HS-5 (cell line): Measurements from ENCODE around the gene KLF13.
"Not testable (repeated sequence)": the region's sequence is repeated elsewhere in the genome, so short reads cannot be mapped to it uniquely, and the experiment has no call there.

Experiments used
- DNase-seq: peaks from one replicate; pipeline ENCODE4 v3.0.0-alpha.2; 2012; ENCODE audit warnings: low read depth

The KLF13 gene

DNA sequence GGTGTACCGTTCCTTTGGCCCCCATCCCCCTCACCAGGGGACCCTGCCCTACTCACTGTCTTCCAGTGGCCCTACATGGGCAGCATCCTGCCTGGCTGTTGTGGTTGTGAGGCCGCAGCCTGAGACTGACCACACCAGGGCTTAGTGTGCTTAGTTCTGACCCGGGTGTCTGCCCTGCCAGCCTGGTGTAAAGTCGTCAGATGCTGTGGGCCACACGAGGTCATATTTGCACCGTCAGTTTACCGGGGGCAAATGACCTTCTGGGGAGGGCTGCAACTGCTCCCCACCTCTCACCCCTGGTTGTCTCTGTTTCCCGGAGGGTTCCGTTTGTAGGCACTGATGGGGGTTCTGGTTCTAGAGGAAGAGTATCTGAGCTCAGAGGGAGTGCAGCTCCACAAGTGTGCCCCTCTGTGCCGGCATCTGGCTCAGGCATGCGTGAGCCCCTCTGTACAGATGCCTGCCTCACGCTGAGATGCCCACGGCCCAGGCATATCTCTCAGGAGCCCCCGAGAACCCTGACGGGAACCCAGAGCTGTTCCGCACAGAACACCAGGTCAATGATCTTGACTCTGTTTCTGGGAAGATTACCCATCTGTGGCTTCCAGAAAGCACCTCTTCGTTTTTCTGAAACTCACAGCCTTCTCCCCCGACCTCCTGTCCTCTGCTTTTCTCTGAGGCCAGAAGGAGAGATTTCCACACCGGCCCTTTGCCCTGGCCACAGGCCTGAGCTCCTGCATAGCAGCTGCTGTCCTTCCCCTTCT is 19.2 kb downstream of the KLF13 start:
- DNase-seq: no peak

GRCh38 chr15:31346367-31347066 is 19.9 kb downstream of the KLF13 start:
- DNase-seq: no peak

DNA sequence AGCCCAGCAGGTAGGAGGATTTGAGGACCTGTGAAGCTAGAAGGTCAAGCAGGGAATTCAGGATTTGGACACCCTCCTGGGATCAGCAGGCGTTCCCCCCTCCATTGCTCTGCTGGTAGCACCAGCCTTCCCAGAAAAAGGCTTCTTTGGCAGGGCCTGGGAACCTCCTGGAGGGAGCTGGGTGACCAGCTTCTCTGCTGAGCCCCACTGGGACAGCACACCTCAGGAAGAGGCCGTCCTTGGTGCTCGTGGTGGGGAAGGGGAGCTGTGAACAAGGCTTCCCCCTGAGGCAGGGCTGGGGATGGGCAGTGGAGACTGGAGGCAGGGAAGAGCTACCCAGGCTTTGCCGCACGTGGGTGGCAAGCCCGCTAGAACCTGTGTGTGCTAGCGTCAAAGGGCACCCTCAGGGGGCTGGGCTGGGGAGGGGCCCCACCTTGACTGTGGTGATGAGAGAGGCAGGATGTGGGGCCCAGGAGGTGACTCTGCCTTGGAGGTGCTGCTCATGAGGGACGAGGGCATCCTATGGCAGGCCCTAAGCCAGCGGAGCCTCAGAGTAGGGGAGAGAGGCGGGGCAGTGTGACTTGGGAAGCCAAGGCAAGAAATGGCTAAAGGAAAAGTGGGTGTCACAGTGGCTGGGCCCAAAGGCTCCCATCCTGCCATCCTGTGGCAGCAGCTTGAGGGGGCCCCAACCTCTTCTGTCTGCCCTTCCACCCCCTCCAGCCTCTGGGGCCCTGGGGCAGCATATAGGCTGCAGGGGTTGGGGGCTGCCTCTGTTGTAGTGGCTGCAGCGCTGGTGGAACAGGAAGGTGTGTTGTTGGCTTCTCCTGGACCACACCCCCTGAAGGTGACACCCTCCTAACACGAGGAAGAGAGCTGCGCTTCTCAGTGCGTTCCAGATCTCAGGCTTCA is 20.7 kb downstream of the KLF13 start:
- no peak for DNase-seq

DNA sequence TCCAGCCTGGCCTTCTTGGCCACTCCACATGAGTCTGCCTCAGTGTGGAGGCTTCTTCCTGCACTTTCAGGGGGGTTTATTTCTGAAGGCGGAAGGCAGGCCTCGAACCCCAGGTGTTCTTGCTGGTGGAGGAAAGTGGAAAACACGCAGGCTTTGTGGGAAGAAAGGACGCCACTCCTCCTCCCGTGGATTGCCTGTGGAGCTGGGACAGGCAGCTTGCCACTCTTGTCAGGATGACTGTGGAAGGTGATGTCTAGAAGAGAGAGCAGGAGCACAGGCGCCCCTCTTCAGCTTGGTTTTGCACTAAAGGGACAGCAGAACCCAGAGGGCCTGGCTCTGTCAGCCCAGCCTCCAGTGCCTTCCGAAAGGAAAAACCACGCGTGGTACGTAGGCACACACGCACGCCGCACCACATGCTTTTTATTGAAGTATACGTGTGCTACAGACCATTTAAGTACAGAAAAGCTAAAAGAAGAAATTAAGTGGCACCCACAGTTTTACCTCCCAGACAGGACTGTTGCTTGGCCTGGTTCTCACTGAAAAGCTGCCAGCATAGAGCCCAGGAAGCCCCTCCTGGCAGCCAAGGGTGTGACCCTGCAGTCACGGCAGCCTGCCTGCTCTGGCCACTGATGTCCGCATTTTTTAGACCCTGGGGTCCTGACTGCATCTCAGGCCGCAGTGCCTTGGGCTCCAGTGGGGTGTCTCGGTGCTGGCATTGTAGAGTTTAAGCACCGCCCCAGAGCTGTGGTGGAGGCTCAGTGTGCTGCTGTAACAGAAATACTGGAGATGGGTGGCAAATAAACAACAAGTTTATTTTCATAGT is 21.6 kb downstream of the KLF13 start:
- DNase-seq: no peak

GRCh38 chr15:31349233-31350141 is 22.9 kb downstream of the KLF13 start:
- no peak for DNase-seq

DNA sequence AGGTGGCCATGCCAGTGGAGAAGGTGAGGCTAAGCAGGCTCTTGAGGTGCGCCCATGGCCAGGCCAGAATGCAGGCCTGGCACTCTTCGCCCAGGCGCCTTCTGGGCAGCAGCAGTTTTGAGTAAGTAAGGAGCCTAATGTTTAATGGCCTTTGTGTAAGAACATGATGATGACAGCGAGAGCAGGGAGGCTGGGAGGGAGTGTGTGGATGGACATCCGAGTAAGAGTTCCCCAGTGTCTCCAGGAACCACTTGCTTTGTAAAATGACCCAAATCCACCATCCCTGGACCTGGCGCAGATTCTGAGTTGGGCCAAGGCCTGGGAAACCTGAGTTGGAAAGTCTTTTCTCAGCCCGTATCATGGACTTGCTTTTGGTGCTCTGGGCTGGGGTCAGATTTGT is 24.1 kb downstream of the KLF13 start:
- no peak for DNase-seq

DNA sequence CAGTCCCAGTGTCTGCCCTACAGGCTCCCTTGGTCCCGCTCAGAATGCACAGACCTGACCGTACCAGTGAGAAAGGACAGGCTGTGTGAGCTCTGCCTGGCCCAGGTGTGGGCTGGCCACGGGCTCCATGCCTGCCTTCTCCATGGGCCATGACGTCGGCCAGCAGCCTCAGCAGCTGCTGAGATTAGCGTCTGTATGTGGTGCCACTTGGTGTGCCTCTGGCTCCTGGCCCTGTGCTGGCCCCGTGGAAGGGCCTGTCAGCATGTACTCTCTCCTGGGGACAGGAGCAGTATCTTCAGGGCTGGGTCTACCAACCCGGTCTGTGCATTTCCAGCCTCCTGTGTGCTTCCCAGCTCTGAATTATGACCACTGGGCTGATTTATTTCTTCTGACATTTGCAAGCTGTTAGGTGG is 25.7 kb downstream of the KLF13 start:
- no peak for DNase-seq

DNA sequence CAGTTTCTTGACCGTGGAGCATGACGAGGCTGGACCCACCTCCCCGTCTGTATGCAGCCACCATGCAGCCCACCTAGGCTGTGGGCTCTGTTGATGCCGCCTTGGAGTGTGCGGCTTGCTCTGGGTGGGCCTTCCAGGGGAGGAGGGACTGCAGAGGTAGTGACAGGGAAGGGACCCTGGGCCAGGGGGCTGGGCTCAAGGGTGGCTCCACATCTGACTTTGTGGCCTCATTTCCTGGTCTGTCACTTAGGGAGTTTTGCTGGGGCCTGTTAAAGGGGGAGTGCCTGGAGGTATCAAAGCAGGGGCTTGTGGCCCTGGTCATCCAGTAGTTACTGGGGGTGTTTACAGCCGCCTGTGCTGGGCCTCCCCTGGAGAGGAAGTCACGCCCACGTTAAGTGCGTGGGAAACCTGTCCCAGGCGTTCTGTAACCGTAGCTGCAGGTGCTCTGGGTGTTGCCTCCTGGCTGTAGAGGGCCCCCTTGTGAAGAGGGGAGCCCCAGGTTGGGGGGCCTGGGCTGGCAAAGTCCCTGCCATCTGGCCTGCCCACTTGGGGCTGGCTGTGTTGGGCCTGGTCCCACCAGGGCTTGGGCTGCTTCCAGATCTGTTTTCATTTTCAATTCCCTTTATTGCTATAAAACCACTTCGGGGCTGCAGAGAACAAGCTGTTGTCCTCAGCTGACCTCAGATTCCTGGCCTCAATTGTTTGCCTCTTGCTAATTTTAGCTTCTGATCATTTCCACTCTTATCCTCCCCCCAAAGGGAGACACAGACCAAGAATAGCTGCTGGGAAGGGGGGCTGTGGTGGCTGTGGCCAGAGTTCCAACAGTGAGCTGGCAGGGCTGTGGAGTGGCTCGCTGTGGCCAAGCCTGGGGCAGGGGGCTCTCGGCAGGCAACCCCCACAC is 26.5 kb downstream of the KLF13 start:
- DNase-seq: no peak

- DNase-seq: no peak
Measured at GRCh38 chr15:31353931-31354330, 27.3 kb downstream of the KLF13 start.

DNA sequence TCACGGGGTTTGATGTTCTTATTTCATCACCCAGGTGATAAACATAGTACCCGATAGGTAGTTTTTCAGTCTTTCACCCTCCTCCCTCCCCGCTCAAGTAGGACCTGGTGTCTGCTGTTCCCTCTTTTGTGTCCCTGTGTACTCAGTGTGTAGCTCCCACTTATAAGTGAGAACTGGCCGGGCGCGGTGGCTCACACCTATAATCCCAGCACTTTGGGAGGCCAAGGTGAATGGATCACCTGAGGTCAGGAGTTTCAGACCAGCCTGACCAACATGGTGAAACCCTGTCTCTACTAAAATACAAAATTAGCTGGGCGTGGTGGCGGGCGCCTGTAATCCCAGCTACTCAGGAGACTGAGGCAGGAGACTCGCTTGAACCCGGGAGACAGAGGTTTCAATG is 29.5 kb downstream of the KLF13 start:
- DNase-seq: not testable (repeated sequence)

DNA sequence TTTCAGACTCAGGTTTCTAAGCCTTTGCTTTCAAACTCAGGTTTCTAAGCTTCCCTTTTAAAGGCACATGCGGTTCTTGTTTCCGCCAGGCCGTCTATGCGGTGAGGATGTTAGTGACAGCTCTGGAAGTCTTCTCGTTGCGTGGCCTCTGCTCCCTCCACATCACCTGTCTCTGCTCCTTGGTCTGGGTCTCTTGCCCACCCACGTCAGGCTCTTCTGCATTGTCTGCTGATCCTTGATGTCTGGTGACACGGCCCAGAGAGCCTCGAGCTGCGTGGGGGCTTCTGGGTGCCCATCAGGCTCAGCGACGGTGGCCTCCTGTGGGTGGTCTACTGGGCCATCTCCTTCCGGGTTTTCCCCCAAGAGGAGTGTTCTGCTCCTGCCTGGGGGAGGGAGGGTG is 30.5 kb downstream of the KLF13 start:
- DNase-seq: no peak

GRCh38 chr15:31358163-31358562 is 31.5 kb downstream of the KLF13 start:
- DNase-seq: no peak

DNA sequence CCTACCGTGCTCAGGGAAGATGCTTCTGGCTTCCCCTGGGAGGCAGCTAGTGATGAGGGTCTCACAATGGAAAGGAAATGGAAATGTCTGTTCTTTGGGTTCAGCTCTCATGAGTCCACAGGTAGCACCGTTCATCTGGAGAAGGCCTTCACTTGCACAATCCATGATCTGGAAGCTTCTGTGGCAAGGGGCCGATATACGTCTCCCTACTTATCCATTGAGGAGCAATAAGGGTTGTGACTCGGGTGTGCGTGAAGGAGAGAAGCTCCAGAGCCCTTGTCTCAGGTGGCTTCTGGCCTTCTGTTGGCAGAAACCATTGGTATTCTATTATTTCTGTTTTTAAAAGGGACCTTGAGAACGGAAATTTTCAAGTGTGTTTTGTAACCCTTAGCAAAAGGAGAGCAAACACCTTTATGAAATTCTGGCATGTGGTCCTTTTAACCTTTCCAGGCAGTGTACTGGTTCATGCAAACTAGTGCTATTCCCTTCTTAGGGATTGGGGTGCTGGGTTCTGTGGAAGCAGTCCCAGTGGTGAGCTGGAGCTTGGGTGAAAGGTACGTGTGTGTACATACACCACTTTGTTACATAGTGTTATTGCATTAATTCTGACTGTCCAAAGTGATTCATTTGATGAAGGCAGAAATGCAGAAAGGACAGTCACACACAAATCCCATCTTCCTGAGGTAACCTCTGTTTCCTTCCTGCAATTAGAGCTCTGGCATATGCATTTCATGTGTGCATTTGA is 32.5 kb downstream of the KLF13 start:
- no peak for DNase-seq

DNA sequence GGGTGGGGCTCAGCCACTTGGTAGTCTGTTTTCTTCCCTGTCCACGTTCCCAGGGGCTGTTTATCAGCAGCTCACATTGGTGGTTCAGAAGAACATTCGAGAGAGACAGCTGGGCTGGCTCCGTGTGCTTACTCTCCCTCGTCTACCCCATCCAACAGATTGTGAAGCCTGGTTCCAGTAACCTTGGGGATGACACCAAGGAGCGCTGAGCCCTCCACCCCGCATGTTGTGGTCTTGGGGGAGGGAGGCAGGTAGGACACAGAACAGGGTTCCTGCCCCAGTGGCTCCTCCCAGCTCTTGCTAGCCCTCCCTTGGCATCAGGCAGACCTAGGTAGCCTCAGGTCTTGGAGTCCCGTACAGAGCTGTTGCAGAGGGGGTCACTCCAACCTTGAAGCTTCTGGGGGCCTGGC is 33.1 kb downstream of the KLF13 start:
- no peak for DNase-seq

DNA sequence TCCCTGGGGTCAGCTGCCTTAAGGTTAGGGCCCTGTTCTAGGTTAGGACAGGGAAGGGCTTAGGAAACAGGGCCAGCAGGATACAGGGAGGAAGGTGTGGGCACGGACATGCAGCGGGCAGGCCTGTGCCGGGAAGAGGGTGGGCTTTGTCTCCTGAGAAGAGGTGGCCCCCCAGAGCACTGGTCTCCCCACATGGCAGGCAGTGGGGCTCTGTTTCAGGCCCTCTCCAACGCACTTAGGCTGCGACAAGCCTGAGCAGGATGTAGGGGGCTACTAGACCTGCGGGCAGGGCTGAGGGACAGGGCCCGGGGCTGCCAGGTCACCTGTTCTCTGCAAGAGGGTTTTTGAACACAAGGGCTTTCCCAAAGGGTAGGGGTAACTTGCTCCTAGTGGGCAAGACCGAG is 33.5 kb downstream of the KLF13 start:
- DNase-seq: no peak

GRCh38 chr15:31360843-31361763 is 34.5 kb downstream of the KLF13 start:
- no peak for DNase-seq

DNA sequence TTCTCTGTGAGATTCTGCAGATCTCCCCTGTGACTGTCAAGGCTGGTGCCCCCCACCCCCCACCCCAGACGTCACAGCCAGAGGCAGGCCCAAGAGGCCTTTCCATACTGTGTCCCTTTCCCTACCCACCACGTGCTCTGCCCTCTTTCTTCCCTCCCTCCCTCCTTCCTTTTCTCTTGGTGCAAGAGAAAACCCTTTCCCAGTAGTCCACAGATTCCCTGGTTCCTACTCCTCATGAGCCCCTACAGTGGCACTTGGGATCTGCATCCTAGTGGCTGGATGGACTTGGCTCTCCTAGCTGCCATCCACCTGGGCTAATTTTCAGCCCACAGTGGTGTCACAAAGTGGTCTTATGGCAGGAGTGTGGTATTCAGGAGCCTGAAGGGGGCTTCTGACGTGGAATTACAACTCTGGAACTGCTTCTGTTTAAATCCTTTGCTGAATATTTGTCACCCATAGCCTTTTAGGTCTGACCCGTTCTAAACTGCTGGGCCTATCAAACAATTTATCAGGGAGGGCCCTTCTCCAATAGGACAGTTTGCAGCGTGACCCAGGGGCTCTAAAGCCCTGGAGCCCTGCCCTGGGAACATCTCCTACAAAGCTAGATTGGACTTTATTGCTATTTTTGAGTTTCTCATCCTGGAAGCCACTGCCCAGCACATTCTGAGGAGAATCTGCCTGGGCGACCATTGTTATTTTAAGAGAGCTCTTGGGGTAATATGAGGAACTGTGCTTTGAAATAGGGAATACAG is 35.3 kb downstream of the KLF13 start:
- DNase-seq: no peak
